Measurements from ENCODE around the gene DPCD. TPM values are rescaled to one million over a fixed set of nuclear protein-coding genes. Genes with fewer than 3 reads are reported as not detected.

DPCD gene
- polyA plus RNA-seq, 2 donors = 17.3 to 28.3 TPM

DNA sequence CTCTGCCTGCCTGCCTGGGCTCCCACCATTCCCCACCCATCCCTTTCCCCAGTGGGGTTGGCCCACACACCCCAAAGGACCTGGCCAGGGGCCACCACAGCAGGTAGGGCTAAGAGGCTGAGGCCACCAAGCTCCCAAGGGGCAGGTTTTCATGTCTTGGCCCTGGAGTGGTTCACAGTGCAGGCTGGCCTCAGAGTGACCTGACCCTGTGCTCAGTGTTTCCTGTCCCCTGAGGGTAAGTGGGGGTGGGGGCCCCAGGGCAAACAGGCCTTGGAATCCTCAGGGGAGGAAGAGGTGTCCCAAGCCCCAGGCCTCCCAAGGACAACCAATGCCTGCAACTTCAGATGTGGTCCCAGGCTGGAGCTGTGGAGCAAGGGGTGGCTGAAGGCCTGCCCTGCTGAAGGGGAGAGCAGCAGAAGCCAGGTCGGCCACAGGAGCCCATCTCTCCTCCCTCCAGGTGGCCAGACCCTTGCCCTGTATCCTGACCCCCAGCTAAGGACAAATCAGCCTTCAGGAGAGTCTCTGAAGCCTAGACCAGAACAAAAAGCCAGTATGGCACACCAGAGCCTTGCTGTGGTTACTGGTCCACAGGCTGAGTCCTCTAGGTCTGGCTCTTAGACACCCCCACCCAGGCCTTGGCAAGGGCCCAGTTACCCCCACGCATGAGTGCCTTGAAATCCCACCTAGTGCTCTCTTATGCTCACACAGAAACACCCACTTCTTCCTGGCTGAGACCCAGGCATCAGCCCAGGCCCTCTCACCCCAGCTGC lies 27.6 kb upstream of the DPCD start:
- H3K27ac ChIP-seq (ENCODE audit: low read depth in 2 of 2, low read length in 1 of 2) = no peak overlapping the region
- no peak overlapping the region for H3K4me3 ChIP-seq (ENCODE audit: low read depth in 1 of 2, low read length in 2 of 2)
- no peaks in the 10 kb centered on the region for H3K9me3 ChIP-seq (ENCODE audit: control insufficient read depth in 2 of 2, insufficient read depth in 1 of 2, low read depth in 1 of 2, low read length in 1 of 2)
- H3K36me3 ChIP-seq (ENCODE audit: control insufficient read depth in 2 of 2, insufficient read depth in 2 of 2, low read length in 1 of 2) = no peaks in the 10 kb centered on the region
- no peaks in the 10 kb centered on the region for H3K27me3 ChIP-seq (ENCODE audit: control insufficient read depth in 1 of 2, insufficient read depth in 2 of 2, low read length in 2 of 2)
- 34 to 53% methylated on average over 2 of the region's 2 CpGs for WGBS, 2 donors
- peaks cover 0 to 9% of the 10 kb centered on the region in 2 donors for H3K4me1 ChIP-seq (ENCODE audit: control insufficient read depth in 2 of 2, insufficient read depth in 2 of 2, low read length in 1 of 2)

DNA sequence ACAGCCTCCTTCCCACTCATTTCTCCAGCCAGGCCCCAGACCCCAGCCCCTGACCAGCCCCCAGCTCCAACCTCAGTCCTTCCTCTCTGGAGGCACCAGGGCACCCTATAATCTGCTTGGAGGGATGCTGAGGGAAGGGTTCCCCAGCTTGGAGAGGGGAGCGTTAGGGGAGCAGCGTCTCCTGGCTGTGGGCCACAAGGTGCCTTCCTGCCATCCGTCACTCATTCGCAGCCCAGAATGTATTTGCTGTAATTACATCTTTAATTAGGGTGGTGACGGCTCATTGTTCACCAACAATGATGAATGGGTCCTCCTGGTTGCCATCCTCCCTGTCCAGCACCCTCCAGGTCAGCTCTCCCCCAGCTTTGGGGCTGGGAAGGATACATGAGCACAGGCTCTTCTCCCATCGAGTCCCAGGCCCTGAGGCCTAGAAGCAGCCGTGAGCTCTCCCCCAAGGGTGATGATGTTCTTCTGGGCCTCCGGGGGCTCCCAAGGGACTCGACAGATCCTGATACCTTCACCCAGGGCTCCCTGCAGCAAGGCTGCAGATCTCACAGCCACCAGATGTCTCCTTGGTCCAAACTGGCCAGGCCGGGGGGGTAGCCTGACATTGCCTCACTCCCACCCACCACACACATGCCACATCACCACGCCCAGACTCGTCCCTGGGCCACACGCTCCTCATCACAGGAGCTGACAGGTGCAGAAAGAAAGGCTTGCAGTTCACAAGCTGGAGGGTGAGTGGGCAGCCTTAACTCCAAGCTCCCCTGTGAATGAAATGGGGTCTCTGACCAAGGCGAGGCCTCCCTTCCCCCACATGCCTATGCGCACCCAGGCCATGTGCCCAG lies 26.8 kb upstream of the DPCD start:
- Histone ChIP-seq H3K27me3 (ENCODE audit: control insufficient read depth in 1 of 2, insufficient read depth in 2 of 2, low read length in 2 of 2) (peaks cover 0 to 4% of the 10 kb centered on the region in 2 donors), H3K9me3 (ENCODE audit: control insufficient read depth in 2 of 2, insufficient read depth in 1 of 2, low read depth in 1 of 2, low read length in 1 of 2) (no peaks in the 10 kb centered on the region), H3K4me1 (ENCODE audit: control insufficient read depth in 2 of 2, insufficient read depth in 2 of 2, low read length in 1 of 2) (peaks cover 0 to 11% of the 10 kb centered on the region in 2 donors), H3K27ac (ENCODE audit: low read depth in 2 of 2, low read length in 1 of 2) (no peak overlapping the region), H3K36me3 (ENCODE audit: control insufficient read depth in 2 of 2, insufficient read depth in 2 of 2, low read length in 1 of 2) (no peaks in the 10 kb centered on the region), H3K4me3 (ENCODE audit: low read depth in 1 of 2, low read length in 2 of 2) (no peak overlapping the region)
- 67 to 76% methylated on average over 15 of the region's 15 CpGs for WGBS, 2 donors

DNA sequence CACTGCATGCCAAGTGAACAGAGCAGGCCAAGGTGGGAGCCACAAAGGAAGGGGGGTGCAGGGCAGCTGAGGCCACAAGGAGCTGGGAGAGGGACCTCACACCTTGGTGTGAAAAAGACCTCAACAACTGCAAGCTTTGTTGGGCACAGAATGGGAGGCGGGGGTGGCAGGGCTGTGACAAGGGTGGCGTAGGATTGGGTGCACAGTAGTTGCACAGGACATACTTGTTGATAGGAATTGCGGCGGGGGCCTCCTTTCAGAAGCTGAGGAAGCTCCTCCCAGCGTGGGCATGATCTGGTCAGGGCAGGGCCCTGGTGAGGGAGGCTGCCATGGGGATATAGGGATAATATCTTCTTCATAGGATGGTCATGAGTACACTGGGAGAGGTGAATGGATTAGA lies 25.9 kb upstream of the DPCD start:
- Histone ChIP-seq H3K9me3 (ENCODE audit: control insufficient read depth in 2 of 2, insufficient read depth in 1 of 2, low read depth in 1 of 2, low read length in 1 of 2) (no peaks in the 10 kb centered on the region), H3K4me1 (ENCODE audit: control insufficient read depth in 2 of 2, insufficient read depth in 2 of 2, low read length in 1 of 2) (peaks cover 0 to 17% of the 10 kb centered on the region in 2 donors), H3K4me3 (ENCODE audit: low read depth in 1 of 2, low read length in 2 of 2) (no peak overlapping the region), H3K27me3 (ENCODE audit: control insufficient read depth in 1 of 2, insufficient read depth in 2 of 2, low read length in 2 of 2) (peaks cover 0 to 8% of the 10 kb centered on the region in 2 donors), H3K36me3 (ENCODE audit: control insufficient read depth in 2 of 2, insufficient read depth in 2 of 2, low read length in 1 of 2) (no peaks in the 10 kb centered on the region), H3K27ac (ENCODE audit: low read depth in 2 of 2, low read length in 1 of 2) (no peak overlapping the region)
- WGBS, 2 donors = 86 to 91% methylated on average over 5 of the region's 5 CpGs

DNA sequence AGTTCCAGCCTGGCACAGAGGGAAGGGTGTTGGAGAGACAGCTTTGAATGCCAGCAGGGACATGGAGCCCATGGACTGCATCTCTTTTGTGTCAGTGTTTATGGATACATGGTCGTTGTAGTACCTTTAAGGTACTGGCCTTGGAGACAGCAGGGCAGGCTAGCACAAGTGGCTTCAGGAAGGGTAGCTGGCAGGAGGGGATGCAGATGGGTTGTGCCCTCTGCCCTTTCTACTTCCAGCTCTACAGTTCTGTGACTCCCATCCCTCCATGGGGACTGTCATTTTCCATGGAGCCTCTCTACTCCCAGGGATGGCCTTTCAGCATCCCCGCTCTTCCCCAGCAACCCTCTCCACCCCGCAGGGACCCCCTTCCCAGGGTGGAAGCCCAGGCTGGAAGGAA lies 25.1 kb upstream of the DPCD start:
- 59 to 64% methylated on average over 3 of the region's 3 CpGs for WGBS, 2 donors
- peaks cover 0 to 8% of the 10 kb centered on the region in 2 donors for H3K27me3 ChIP-seq (ENCODE audit: control insufficient read depth in 1 of 2, insufficient read depth in 2 of 2, low read length in 2 of 2)

DNA sequence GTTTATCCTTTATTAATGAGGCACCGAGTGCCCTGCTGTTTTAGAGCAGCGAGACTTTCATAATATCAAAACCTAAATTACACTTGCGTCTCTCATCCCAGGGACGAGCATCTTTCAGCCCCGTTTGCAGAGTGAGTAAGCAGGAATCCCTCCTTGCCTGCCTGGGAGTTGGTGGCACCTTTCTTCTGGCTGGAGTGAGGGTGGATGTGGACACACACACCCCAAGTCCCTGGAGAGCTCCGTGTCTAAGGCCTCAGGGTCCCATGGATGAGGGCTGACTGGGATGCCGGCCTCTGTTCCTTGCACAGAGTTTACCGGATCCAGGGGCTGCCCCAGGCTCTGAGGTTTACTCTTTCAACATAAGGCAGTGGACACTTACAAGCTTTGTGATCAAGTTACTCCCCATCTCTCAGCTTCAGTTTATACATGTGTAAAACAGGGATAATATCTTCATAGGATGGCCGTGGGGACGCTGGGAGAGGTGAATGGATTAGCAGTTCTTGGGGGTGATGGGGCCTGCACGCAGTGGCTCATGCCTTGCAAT lies 24.6 kb upstream of the DPCD start:
- H3K27me3 ChIP-seq (ENCODE audit: control insufficient read depth in 1 of 2, insufficient read depth in 2 of 2, low read length in 2 of 2) = peaks cover 0 to 9% of the 10 kb centered on the region in 2 donors
- 61 to 69% methylated on average over 11 of the region's 11 CpGs for WGBS, 2 donors
- peaks cover 0 to 13% of the 10 kb centered on the region in 2 donors for H3K4me1 ChIP-seq (ENCODE audit: control insufficient read depth in 2 of 2, insufficient read depth in 2 of 2, low read length in 1 of 2)

More for the DNA sequence above, 25.1 kb upstream of the DPCD start:
- no peaks in the 10 kb centered on the region for H3K9me3 ChIP-seq (ENCODE audit: control insufficient read depth in 2 of 2, insufficient read depth in 1 of 2, low read depth in 1 of 2, low read length in 1 of 2)
- H3K36me3 ChIP-seq (ENCODE audit: control insufficient read depth in 2 of 2, insufficient read depth in 2 of 2, low read length in 1 of 2) = no peaks in the 10 kb centered on the region
- H3K27ac ChIP-seq (ENCODE audit: low read depth in 2 of 2, low read length in 1 of 2) = no peak overlapping the region
- peaks cover 0 to 15% of the 10 kb centered on the region in 2 donors for H3K4me1 ChIP-seq (ENCODE audit: control insufficient read depth in 2 of 2, insufficient read depth in 2 of 2, low read length in 1 of 2)
- H3K4me3 ChIP-seq (ENCODE audit: low read depth in 1 of 2, low read length in 2 of 2) = no peak overlapping the region

DNA sequence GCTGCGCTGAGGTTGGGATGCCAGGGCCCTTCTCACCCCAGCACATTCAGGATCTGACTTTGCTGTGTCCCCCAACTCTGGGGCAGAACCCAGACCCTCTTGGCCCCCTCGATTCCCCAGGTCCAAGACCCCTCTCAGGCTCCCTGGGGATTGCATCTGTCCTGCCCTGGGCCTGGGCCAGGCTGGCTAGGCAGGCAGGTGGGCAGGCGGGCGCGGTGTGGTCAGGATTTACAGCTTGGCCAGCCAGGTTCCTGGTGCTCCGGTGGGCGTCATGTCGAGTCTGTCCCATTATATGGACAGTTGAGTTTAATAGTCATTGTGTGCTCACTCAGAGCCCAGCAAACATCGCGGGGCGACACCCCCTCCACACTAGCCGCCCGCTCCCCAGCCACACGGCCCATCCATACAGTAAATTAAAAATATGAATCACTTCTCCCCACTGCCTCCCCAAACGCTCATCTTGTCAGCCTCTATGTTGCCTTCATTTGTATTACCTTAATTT lies 23.6 kb upstream of the DPCD start:
- H3K27ac ChIP-seq (ENCODE audit: low read depth in 2 of 2, low read length in 1 of 2) = no peak overlapping the region
- no peaks in the 10 kb centered on the region for H3K36me3 ChIP-seq (ENCODE audit: control insufficient read depth in 2 of 2, insufficient read depth in 2 of 2, low read length in 1 of 2)
- peaks cover 0 to 9% of the 10 kb centered on the region in 2 donors for H3K27me3 ChIP-seq (ENCODE audit: control insufficient read depth in 1 of 2, insufficient read depth in 2 of 2, low read length in 2 of 2)
- H3K4me3 ChIP-seq (ENCODE audit: low read depth in 1 of 2, low read length in 2 of 2) = no peak overlapping the region
- H3K9me3 ChIP-seq (ENCODE audit: control insufficient read depth in 2 of 2, insufficient read depth in 1 of 2, low read depth in 1 of 2, low read length in 1 of 2) = no peaks in the 10 kb centered on the region
- 80 to 85% methylated on average over 15 of the region's 15 CpGs for WGBS, 2 donors
- peaks cover 0 to 8% of the 10 kb centered on the region in 2 donors for H3K4me1 ChIP-seq (ENCODE audit: control insufficient read depth in 2 of 2, insufficient read depth in 2 of 2, low read length in 1 of 2)

More for the DNA sequence above, 24.6 kb upstream of the DPCD start:
- no peak overlapping the region for H3K4me3 ChIP-seq (ENCODE audit: low read depth in 1 of 2, low read length in 2 of 2)
- H3K9me3 ChIP-seq (ENCODE audit: control insufficient read depth in 2 of 2, insufficient read depth in 1 of 2, low read depth in 1 of 2, low read length in 1 of 2) = no peaks in the 10 kb centered on the region
- no peaks in the 10 kb centered on the region for H3K36me3 ChIP-seq (ENCODE audit: control insufficient read depth in 2 of 2, insufficient read depth in 2 of 2, low read length in 1 of 2)
- no peak overlapping the region for H3K27ac ChIP-seq (ENCODE audit: low read depth in 2 of 2, low read length in 1 of 2)

DNA sequence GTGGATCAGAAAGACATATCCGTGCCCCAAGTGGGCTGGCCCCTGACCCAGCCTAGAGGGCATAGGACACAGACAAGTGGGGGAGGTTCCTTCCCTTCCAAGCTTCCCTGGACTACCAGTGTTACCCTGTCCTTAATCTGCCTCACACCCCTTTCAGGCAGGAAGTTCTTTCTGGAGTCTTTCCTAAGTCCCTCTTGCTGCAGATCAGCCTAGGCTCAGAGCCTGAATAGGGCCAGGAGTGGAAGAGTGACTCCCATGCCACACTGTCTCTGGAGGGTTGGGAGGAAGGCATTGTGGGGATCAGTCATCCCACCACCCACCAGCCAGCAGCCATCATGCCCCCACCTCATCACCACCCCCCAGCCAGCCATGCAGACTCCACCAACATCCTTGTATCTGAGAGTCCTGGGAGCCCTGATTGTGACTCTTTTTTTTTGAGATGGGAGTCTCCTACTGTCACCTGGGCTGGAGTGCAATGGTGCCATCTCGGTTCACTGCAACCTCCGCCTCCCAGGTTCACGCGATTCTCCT lies 22.7 kb upstream of the DPCD start:
- Histone ChIP-seq H3K4me3 (ENCODE audit: low read depth in 1 of 2, low read length in 2 of 2) (no peak overlapping the region), H3K27me3 (ENCODE audit: control insufficient read depth in 1 of 2, insufficient read depth in 2 of 2, low read length in 2 of 2) (peaks cover 0 to 9% of the 10 kb centered on the region in 2 donors), H3K27ac (ENCODE audit: low read depth in 2 of 2, low read length in 1 of 2) (no peak overlapping the region), H3K36me3 (ENCODE audit: control insufficient read depth in 2 of 2, insufficient read depth in 2 of 2, low read length in 1 of 2) (no peaks in the 10 kb centered on the region), H3K4me1 (ENCODE audit: control insufficient read depth in 2 of 2, insufficient read depth in 2 of 2, low read length in 1 of 2) (peaks cover 0 to 11% of the 10 kb centered on the region in 2 donors), H3K9me3 (ENCODE audit: control insufficient read depth in 2 of 2, insufficient read depth in 1 of 2, low read depth in 1 of 2, low read length in 1 of 2) (no peaks in the 10 kb centered on the region)
- WGBS, 2 donors = 81 to 82% methylated on average over 5 of the region's 5 CpGs

DNA sequence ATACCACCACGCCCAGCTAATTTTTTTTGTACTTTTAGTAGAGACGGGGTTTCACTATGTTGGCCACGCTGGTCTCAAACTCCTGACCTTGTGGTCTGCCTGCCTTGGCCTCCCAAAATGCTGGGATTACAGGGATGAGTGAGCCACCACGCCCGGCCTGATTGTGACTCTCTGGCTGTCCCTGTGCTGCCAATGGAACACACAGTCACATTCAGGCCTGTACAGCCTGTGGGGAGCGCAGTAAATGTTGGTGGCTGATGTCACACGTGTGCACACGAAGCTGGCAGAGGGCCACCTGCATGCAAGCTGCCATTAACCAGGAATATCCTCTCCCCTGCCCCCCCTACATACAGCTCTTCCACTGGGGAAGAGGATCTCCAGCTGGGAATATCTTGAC lies 22.2 kb upstream of the DPCD start:
- 62 to 63% methylated on average over 8 of the region's 8 CpGs for WGBS, 2 donors
- Histone ChIP-seq H3K27me3 (ENCODE audit: control insufficient read depth in 1 of 2, insufficient read depth in 2 of 2, low read length in 2 of 2) (peaks cover 0 to 9% of the 10 kb centered on the region in 2 donors), H3K4me3 (ENCODE audit: low read depth in 1 of 2, low read length in 2 of 2) (no peak overlapping the region), H3K27ac (ENCODE audit: low read depth in 2 of 2, low read length in 1 of 2) (no peak overlapping the region), H3K9me3 (ENCODE audit: control insufficient read depth in 2 of 2, insufficient read depth in 1 of 2, low read depth in 1 of 2, low read length in 1 of 2) (no peaks in the 10 kb centered on the region), H3K36me3 (ENCODE audit: control insufficient read depth in 2 of 2, insufficient read depth in 2 of 2, low read length in 1 of 2) (no peaks in the 10 kb centered on the region), H3K4me1 (ENCODE audit: control insufficient read depth in 2 of 2, insufficient read depth in 2 of 2, low read length in 1 of 2) (peaks cover 0 to 16% of the 10 kb centered on the region in 2 donors)

Data from esophagus (tissue), 2 donors.